SK-N-SH (cell line): ENCODE data around the gene ZHX3. TPM values are rescaled to one million over a fixed set of nuclear protein-coding genes. Genes with fewer than 3 reads are reported as not detected.

Experiments used
- CTCF ChIA-PET: fragments of 300-600, 350-600 bp; formaldehyde crosslinking; extraction: SDS; loops from one replicate; lab custom pipeline; 2021; lab: Yijun Ruan, JAX
- POLR2A ChIA-PET: fragments of 350-600 bp; sonication (Branson Sonifier 250); formaldehyde crosslinking; extraction: SDS; loops from one replicate; lab custom pipeline; 2020; ENCODE audit warnings: antibody characterized with exemption, inconsistent platforms; lab: Yijun Ruan, JAX
- DNase-seq: peaks from one replicate; pipeline ENCODE4 v3.0.0; 2012
- H2AFZ ChIP-seq: fragments of 200-600 bp; sonication (generic); 2 replicates; pipeline ENCODE4 v1.8.1; 2016; ENCODE audit warnings: antibody characterized with exemption, mild to moderate bottlenecking, low read depth
- H3F3A ChIP-seq: fragments of 200-600 bp; sonication (generic); replicated peaks from 2 replicates; pipeline ENCODE3; 2016; ENCODE audit warnings: antibody characterized with exemption, mild to moderate bottlenecking; ENCODE audit not compliant: insufficient read depth
- H3K27ac ChIP-seq, 2 experiments: fragments of 200-500 bp in 1 of 2; fragments of 200-600 bp in 1 of 2; sonication (Bioruptor generic) in 1 of 2; sonication (generic), shearing (Covaris generic) in 1 of 2; 2 replicates each; pipeline versions ENCODE4 v1.5.1 to v1.6.1; 2014 to 2016; ENCODE audit warnings: low read depth in 2 of 2, inconsistent platforms in 1 of 2, low read length in 1 of 2, mild to moderate bottlenecking in 1 of 2, mixed read lengths in 1 of 2
- H3K27me3 ChIP-seq: fragments of 200-600 bp; sonication (generic), shearing (Covaris generic); 2 replicates; pipeline ENCODE4 v1.6.1; 2016; ENCODE audit warnings: mixed run types; ENCODE audit not compliant: insufficient read depth
- H3K36me3 ChIP-seq, 2 experiments: fragments of 200-500 bp in 1 of 2; fragments of 200-600 bp in 1 of 2; sonication (Bioruptor generic) in 1 of 2; sonication (generic) in 1 of 2; replicated peaks in 1 of 2; 2 replicates each; pipeline versions ENCODE3 to v1.5.1; 2014 to 2016; ENCODE audit warnings: low read length in 1 of 2, mild to moderate bottlenecking in 1 of 2; ENCODE audit not compliant: insufficient read depth in 2 of 2, control insufficient read depth in 1 of 2
- H3K4me1 ChIP-seq, 2 experiments: fragments of 200-500 bp in 1 of 2; fragments of 200-600 bp in 1 of 2; sonication (Bioruptor generic) in 1 of 2; sonication (generic), shearing (Covaris generic) in 1 of 2; 2 replicates each; pipeline versions ENCODE4 v1.5.1 to v1.6.1; 2014 to 2016; ENCODE audit warnings: low read depth in 1 of 2, low read length in 1 of 2, mixed run types in 1 of 2; ENCODE audit not compliant: insufficient read depth in 2 of 2, control insufficient read depth in 1 of 2
- H3K4me2 ChIP-seq: fragments of 200-600 bp; sonication (generic), shearing (Covaris generic); 2 replicates; pipeline ENCODE4 v1.6.1; 2017; ENCODE audit warnings: mixed run types
- H3K4me3 ChIP-seq, 2 experiments: fragments of 200-500 bp in 1 of 2; fragments of 200-600 bp in 1 of 2; sonication (Bioruptor generic) in 1 of 2; sonication (generic), shearing (Covaris generic) in 1 of 2; 2 replicates each; pipeline versions ENCODE4 v1.5.1 to v1.8.1; 2014 to 2016; ENCODE audit warnings: low read depth in 2 of 2, inconsistent platforms in 1 of 2, low read length in 1 of 2, mild to moderate bottlenecking in 1 of 2, mixed read lengths in 1 of 2, moderate library complexity in 1 of 2
- H3K79me2 ChIP-seq: fragments of 200-600 bp; sonication (generic); 2 replicates; pipeline ENCODE4 v1.8.1; 2017; ENCODE audit warnings: mild to moderate bottlenecking; ENCODE audit not compliant: insufficient read depth
- H3K9ac ChIP-seq: fragments of 200-600 bp; sonication (generic); 2 replicates; pipeline ENCODE4 v1.6.1; 2017; ENCODE audit warnings: mixed run types
- H3K9me2 ChIP-seq: fragments of 200-600 bp; sonication (generic); 2 replicates; pipeline ENCODE4 v1.6.1; 2017; ENCODE audit warnings: mixed run types
- H3K9me3 ChIP-seq: fragments of 200-600 bp; sonication (generic); 2 replicates; pipeline ENCODE4 v1.6.1; 2017; ENCODE audit warnings: mixed run types, mild to moderate bottlenecking, moderate library complexity
- H4K20me1 ChIP-seq: fragments of 200-600 bp; sonication (generic); 2 replicates; pipeline ENCODE4 v1.6.1; 2017; ENCODE audit warnings: mild to moderate bottlenecking, mixed run types; ENCODE audit not compliant: insufficient read depth
- ELF1 ChIP-seq: IDR thresholded peaks from 2 replicates; pipeline ENCODE4 v1.4.0; 2012
- MXI1 ChIP-seq: IDR thresholded peaks from 2 replicates; pipeline ENCODE4 v1.6.1; 2012; ENCODE audit warnings: mild to moderate bottlenecking, low read depth, low read length, improper control_type of control experiment
- NFIC ChIP-seq: IDR thresholded peaks from 2 replicates; pipeline ENCODE4 v1.4.0; 2012; ENCODE audit warnings: borderline replicate concordance
- NRF1 ChIP-seq: IDR thresholded peaks from 2 replicates; pipeline ENCODE4 v1.6.1; 2012; ENCODE audit warnings: low read depth, mild to moderate bottlenecking, low read length
- RCOR1 ChIP-seq: fragments of 150-350 bp; IDR thresholded peaks from 2 replicates; pipeline ENCODE4 v1.6.1; 2017; ENCODE audit warnings: antibody characterized with exemption, low read length
- REST ChIP-seq: IDR thresholded peaks from 2 replicates; pipeline ENCODE4 v1.6.1; 2012; ENCODE audit warnings: mild to moderate bottlenecking, low read depth, low read length, moderate library complexity
- RXRA ChIP-seq: IDR thresholded peaks from 2 replicates; pipeline ENCODE4 v1.4.0; 2012; ENCODE audit warnings: low read depth, mild to moderate bottlenecking, borderline replicate concordance
- WGBS: methylation state at CpG from one replicate; pipeline ENCODE4 v1.1.6; 2017; ENCODE audit warnings: low lambda C conversion rate; 5-methylcytosine and 5-hydroxymethylcytosine counted together
- polyA plus RNA-seq, 3 experiments: library from polyadenylated mRNA; depleted of rRNA; stranded (reverse); fragments of >200 nt; gene quantifications; 2 replicates each; pipeline ENCODE4 v1.2.3, GENCODE V29; 2012

ZHX3 gene
- polyA plus RNA-seq, 1 of the 3 experiments (the other 2 are of a cell fraction): 6.0 TPM

- H3K36me3 ChIP-seq: no peaks in the 10 kb centered on the region
- H3K9ac ChIP-seq: no peak overlapping the region
- WGBS: 86% methylated on average over 2 of the region's 2 CpGs
- H3K9me2 ChIP-seq: no peaks in the 10 kb centered on the region
- H3K27ac ChIP-seq: no peak overlapping the region
- CTCF ChIA-PET: interaction anchor here (1.1 to 3.3 kb wide), 2 partner anchors 10 to 11 kb away, joined by 3 to 13 read pairs; no protein-coding TSS in a partner anchor
- DNase-seq: no peak
- POLR2A ChIA-PET: no interaction called here
- no peaks in the 10 kb centered on the region for H3K79me2 ChIP-seq
- no peaks in the 10 kb centered on the region for H4K20me1 ChIP-seq
- TF ChIP-seq RXRA: no peak
- no peak for TF ChIP-seq RCOR1
- no peak for TF ChIP-seq MXI1
- no peak for TF ChIP-seq NFIC
- H2AFZ ChIP-seq: no peak overlapping the region
- no peaks in the 10 kb centered on the region for H3K27me3 ChIP-seq
- no peaks in the 10 kb centered on the region; a peak in 1 of 4 replicates for H3K4me1 ChIP-seq
- no peak overlapping the region for H3K4me3 ChIP-seq
- no peaks in the 10 kb centered on the region for H3K9me3 ChIP-seq
- H3K4me2 ChIP-seq: no peak overlapping the region
- H3F3A ChIP-seq: no peaks in the 10 kb centered on the region
Measured at GRCh38 chr20:41349266-41349665, 31.7 kb upstream of the ZHX3 start.

DNA sequence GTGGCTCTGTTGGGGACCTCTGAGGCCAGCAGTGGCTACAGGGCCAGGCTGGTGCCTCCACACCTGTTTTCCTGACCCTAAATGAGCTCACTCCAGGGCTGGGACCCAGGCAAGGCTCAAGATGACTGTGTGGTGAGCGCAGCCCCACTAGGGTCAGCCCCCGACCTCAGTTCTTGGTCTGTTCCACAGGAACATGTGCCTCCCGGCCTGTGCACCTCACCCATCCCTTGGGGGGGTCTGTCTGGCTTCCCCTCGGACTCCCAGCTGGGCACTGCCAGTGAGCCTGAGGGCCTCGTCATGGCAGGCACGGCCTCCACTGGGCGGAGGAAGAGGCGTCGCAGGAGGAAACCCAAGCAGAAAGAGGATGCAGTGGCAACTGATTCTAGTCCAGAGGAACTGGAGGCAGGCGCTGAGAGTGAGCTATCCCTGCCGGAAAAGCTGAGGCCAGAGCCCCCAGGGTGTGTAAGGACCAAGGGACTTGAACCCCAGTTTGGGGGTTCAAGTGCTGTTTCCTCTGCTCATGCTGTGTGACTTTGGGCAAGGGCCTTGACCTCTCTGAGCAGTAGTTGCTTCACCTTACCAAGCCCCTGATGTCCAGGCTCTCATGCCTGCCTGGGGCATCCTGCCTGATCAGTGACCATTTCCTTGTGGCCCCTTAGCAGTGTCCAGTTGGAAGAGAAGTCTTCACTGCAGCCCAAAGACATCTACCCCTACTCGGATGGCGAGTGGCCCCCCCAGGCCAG is 31.1 kb upstream of the ZHX3 start:
- Histone ChIP-seq H3K4me1 (no peaks in the 10 kb centered on the region; a peak in 1 of 4 replicates), H3K4me2 (no peak overlapping the region), H3K4me3 (no peak overlapping the region), H3K9ac (no peak overlapping the region), H3K79me2 (no peaks in the 10 kb centered on the region), H3F3A (no peaks in the 10 kb centered on the region), H3K27ac (no peak overlapping the region), H3K9me2 (no peaks in the 10 kb centered on the region), H2AFZ (no peak overlapping the region), H3K27me3 (no peaks in the 10 kb centered on the region), H3K9me3 (no peaks in the 10 kb centered on the region), H4K20me1 (no peaks in the 10 kb centered on the region), H3K36me3 (no peaks in the 10 kb centered on the region)
- 80% methylated on average over 11 of the region's 13 CpGs for WGBS
- no peak for TF ChIP-seq ELF1
- no peak for TF ChIP-seq REST
- no peak for TF ChIP-seq NRF1
- no peak for TF ChIP-seq RXRA
- CTCF ChIA-PET: interaction anchor here (1.1 to 3.3 kb wide), 3 partner anchors 9 to 175 kb away, joined by 3 to 13 read pairs (median 7); no protein-coding TSS in a partner anchor
- DNase-seq: no peak
- POLR2A ChIA-PET: no interaction called here
